NCI-H2196 (cell line): ENCODE data around the gene ANKRD39.

Experiments
- DNase-seq: peaks from one replicate; lab custom pipeline; 2025; ENCODE audit not compliant: unreplicated experiment; lab: John Stamatoyannopoulos, UW

ANKRD39 gene

GRCh38 chr2:96859099-96859649, 1.4 kb upstream of the ANKRD39 start:
- DNase-seq: no peak

GRCh38 chr2:96856776-96857666, 795 bp downstream of the ANKRD39 start:
- no peak for DNase-seq

GRCh38 chr2:96853321-96853720, 4.5 kb downstream of the ANKRD39 start:
- no peak for DNase-seq

GRCh38 chr2:96852667-96853066, 5.1 kb downstream of the ANKRD39 start:
- DNase-seq: no peak

- no peak for DNase-seq
Observed at GRCh38 chr2:96848264-96848663, 9.6 kb downstream of the ANKRD39 start.

GRCh38 chr2:96847586-96847985, 10.2 kb downstream of the ANKRD39 start:
- DNase-seq: no peak

- DNase-seq: no peak
Observed at GRCh38 chr2:96846825-96847224, 11.0 kb downstream of the ANKRD39 start.

- DNase-seq: no peak
Observed at GRCh38 chr2:96844405-96844808, 13.4 kb downstream of the ANKRD39 start.

GRCh38 chr2:96843538-96844268, 14.1 kb downstream of the ANKRD39 start, which contains the start of gene ANKRD23:
ANKRD23 (minus strand) TSS chr2:96844021; CDS start chr2:96843992, 29 bp downstream.
- no peak for DNase-seq

- no peak for DNase-seq
Observed at GRCh38 chr2:96842600-96842999, 15.2 kb downstream of the ANKRD39 start.

- DNase-seq: no peak
Observed at GRCh38 chr2:96841701-96842495, 15.9 kb downstream of the ANKRD39 start.

- DNase-seq: peak; percentile 21
Observed at GRCh38 chr2:96839875-96840850, 17.7 kb downstream of the ANKRD39 start.

- peak; percentile 72 for DNase-seq
Observed at GRCh38 chr2:96839293-96839874, 18.4 kb downstream of the ANKRD39 start.

GRCh38 chr2:96838345-96839292, 19.2 kb downstream of the ANKRD39 start:
- DNase-seq: no peak

- no peak for DNase-seq
Observed at GRCh38 chr2:96837575-96837974, 20.2 kb downstream of the ANKRD39 start.

GRCh38 chr2:96835830-96836229, 22.0 kb downstream of the ANKRD39 start:
- no peak for DNase-seq

GRCh38 chr2:96832754-96833507, 24.9 kb downstream of the ANKRD39 start:
- DNase-seq: peak; percentile 89

- DNase-seq: no peak
Observed at GRCh38 chr2:96832408-96832753, 25.4 kb downstream of the ANKRD39 start.
